Aorta (tissue), 5 donors: ENCODE measurements around the gene CDHR1. TPM values are rescaled to one million over a fixed set of nuclear protein-coding genes. Genes with fewer than 3 reads are reported as not detected.

Source experiments
- ATAC-seq: fragments of 200-7000 bp; cut with Tn5 transposase; one replicate; pipeline ENCODE4 v1.9.1; 2022; ENCODE audit warnings: moderate library complexity; ENCODE audit not compliant: low FRiP score
- DNase-seq, 2 donors: peaks; one replicate each; pipeline ENCODE4 v3.0.0-alpha.2; 2020
- H3K27ac ChIP-seq, 2 donors: one replicate each; pipeline ENCODE4 v1.5.1; 2013; ENCODE audit warnings: low read length in 2 of 2, mild to moderate bottlenecking in 2 of 2, moderate library complexity in 2 of 2, control low read depth in 1 of 2, inconsistent platforms in 1 of 2, low read depth in 1 of 2
- H3K27me3 ChIP-seq, 2 donors: one replicate each; pipeline ENCODE4 v1.6.1; 2013; ENCODE audit warnings: control low read depth in 1 of 2, low read length in 1 of 2, mild to moderate bottlenecking in 1 of 2, moderate library complexity in 1 of 2; ENCODE audit not compliant: insufficient read depth in 2 of 2, control insufficient read depth in 1 of 2
- H3K36me3 ChIP-seq, 2 donors: one replicate each; pipeline ENCODE4 v1.6.1; 2013; ENCODE audit warnings: control low read depth in 1 of 2, low read length in 1 of 2, mild to moderate bottlenecking in 1 of 2; ENCODE audit not compliant: insufficient read depth in 2 of 2, control insufficient read depth in 1 of 2
- H3K4me1 ChIP-seq, 2 donors: one replicate each; pipeline ENCODE4 v1.6.1; 2013; ENCODE audit warnings: low read length in 2 of 2, control low read depth in 1 of 2, mild to moderate bottlenecking in 1 of 2, moderate library complexity in 1 of 2; ENCODE audit not compliant: insufficient read depth in 2 of 2, control insufficient read depth in 1 of 2
- H3K4me3 ChIP-seq, 2 donors: one replicate each; pipeline ENCODE4 v1.5.1; 2013; ENCODE audit warnings: low read length in 2 of 2, control low read depth in 1 of 2, mild to moderate bottlenecking in 1 of 2
- H3K9me3 ChIP-seq: one replicate; pipeline ENCODE4 v1.6.1; 2013; ENCODE audit warnings: mild to moderate bottlenecking, low read length; ENCODE audit not compliant: control insufficient read depth
- WGBS, 2 donors: extraction: QIAGEN DNeasy Blood & Tissue Kit; methylation state at CpG; one replicate each; pipeline ENCODE4 v1.1.7; 2013; 5-methylcytosine and 5-hydroxymethylcytosine counted together
- intact Hi-C, 2 donors: fragments of 100-400 bp; cut with DNase I; formaldehyde crosslinking; loops; one replicate each; pipeline versions ENCODE4 v1.14.2 to v1.15.0; 2022
- polyA plus RNA-seq, 2 donors: library from polyadenylated mRNA; stranded (reverse); fragments of 200-250 nt; gene quantifications; one replicate each; pipeline ENCODE4 v1.2.3, GENCODE V29; 2013
- total RNA-seq, 2 donors: library from RNA; stranded (reverse); fragmentation: NEBNext Ultra II Directional; extraction: Animal tissue kit (Norgen Biotek cat#: 25700); gene quantifications; one replicate each; pipeline ENCODE4 v1.2.1, GENCODE V29; 2021
- donor health status: healthy with polysubstance abuse.
- donor health status: Bipolar disorder and iron deficiency.
- donor health status: DM: no; HTN: no; CAD: no.
- donor health status: DM: no; HTN: no; CAD: no.
- donor health status: DM: yes; HTN: yes; CAD: no.

CDHR1 gene
- total and polyA plus RNA-seq, 4 donors: 0.32 to 0.42 TPM; not detected in 2

- no peaks in the 10 kb centered on the region for H3K4me1 ChIP-seq
- intact Hi-C loops: no loop called here
- 71 to 75% methylated on average over 3 of the region's 3 CpGs for WGBS, 2 donors
- H3K27ac ChIP-seq: no peak overlapping the region
- H3K9me3 ChIP-seq: peaks cover 2% of the 10 kb centered on the region
- peaks cover 0 to 1% of the 10 kb centered on the region in 2 donors for H3K27me3 ChIP-seq
- DNase-seq (no peak), ATAC-seq (no peak)
- H3K4me3 ChIP-seq: no peak overlapping the region
- no peaks in the 10 kb centered on the region for H3K36me3 ChIP-seq
Measured at GRCh38 chr10:84226616-84227015, 32.3 kb downstream of the CDHR1 start.

- H3K9me3 ChIP-seq: peaks cover 4% of the 10 kb centered on the region
- WGBS, 2 donors: 67 to 71% methylated on average over 4 of the region's 4 CpGs
- no peaks in the 10 kb centered on the region for H3K36me3 ChIP-seq
- no peak for ATAC-seq
- no peak overlapping the region for H3K4me3 ChIP-seq
- no peak for DNase-seq
- H3K4me1 ChIP-seq: no peaks in the 10 kb centered on the region
- H3K27me3 ChIP-seq: peaks cover 0 to 1% of the 10 kb centered on the region in 2 donors
- H3K27ac ChIP-seq: no peak overlapping the region
- intact Hi-C loops: no loop called here
Measured at GRCh38 chr10:84227810-84228209, 33.5 kb downstream of the CDHR1 start.

- no peaks in the 10 kb centered on the region for H3K36me3 ChIP-seq
- whole genome bisulfite sequencing, 2 donors: 3 to 6% methylated on average over 1 of the region's 1 CpG
- no peak for DNase-seq
- H3K27me3 ChIP-seq: peaks cover 0 to 1% of the 10 kb centered on the region in 2 donors
- H3K4me3 ChIP-seq: no peak overlapping the region
- no peaks in the 10 kb centered on the region for H3K4me1 ChIP-seq
- ATAC-seq: no peak
- peaks cover 2% of the 10 kb centered on the region for H3K9me3 ChIP-seq
- no peak overlapping the region for H3K27ac ChIP-seq
- intact Hi-C loops: no loop called here
Measured at GRCh38 chr10:84230359-84230758, 36.0 kb downstream of the CDHR1 start.

GRCh38 chr10:84232376-84232775 is 38.0 kb downstream of the CDHR1 start:
- no peaks in the 10 kb centered on the region for H3K4me1 ChIP-seq
- DNase-seq (no peak), ATAC-seq (peak; percentile 28)
- intact Hi-C loops: no loop called here
- H3K9me3 ChIP-seq: peaks cover 2% of the 10 kb centered on the region
- H3K27me3 ChIP-seq: peaks cover 0 to 1% of the 10 kb centered on the region in 2 donors
- no peak overlapping the region for H3K27ac ChIP-seq
- no peak overlapping the region for H3K4me3 ChIP-seq
- 84 to 85% methylated on average over 10 of the region's 10 CpGs for WGBS, 2 donors
- no peaks in the 10 kb centered on the region for H3K36me3 ChIP-seq

- Histone ChIP-seq H3K27ac (no peak overlapping the region), H3K4me3 (no peak overlapping the region), H3K36me3 (no peaks in the 10 kb centered on the region), H3K27me3 (no peaks in the 10 kb centered on the region), H3K4me1 (no peaks in the 10 kb centered on the region), H3K9me3 (peaks cover 2% of the 10 kb centered on the region)
- DNase-seq (no peak), ATAC-seq (no peak)
- 46 to 58% methylated on average over 4 of the region's 4 CpGs for WGBS, 2 donors
- intact Hi-C loops: no loop called here
Measured at GRCh38 chr10:84233940-84234339, 39.6 kb downstream of the CDHR1 start.

- no peak overlapping the region for H3K27ac ChIP-seq
- peaks cover 2% of the 10 kb centered on the region for H3K9me3 ChIP-seq
- H3K36me3 ChIP-seq: no peaks in the 10 kb centered on the region
- intact Hi-C loops: no loop called here
- 70 to 80% methylated on average over 4 of the region's 4 CpGs for WGBS, 2 donors
- no peak overlapping the region for H3K4me3 ChIP-seq
- DNase-seq (no peak), ATAC-seq (no peak)
- no peaks in the 10 kb centered on the region for H3K27me3 ChIP-seq
- no peaks in the 10 kb centered on the region for H3K4me1 ChIP-seq
Measured at GRCh38 chr10:84234479-84234878, 40.1 kb downstream of the CDHR1 start.

- intact Hi-C loops: no loop called here
Measured at GRCh38 chr10:84235096-84235495, 40.8 kb downstream of the CDHR1 start.

GRCh38 chr10:84236807-84237198 is 42.5 kb downstream of the CDHR1 start:
- Histone ChIP-seq H3K27me3 (no peaks in the 10 kb centered on the region), H3K27ac (no peak overlapping the region), H3K4me1 (no peaks in the 10 kb centered on the region), H3K4me3 (no peak overlapping the region), H3K36me3 (no peaks in the 10 kb centered on the region), H3K9me3 (peaks cover 1% of the 10 kb centered on the region)
- no peak for ATAC-seq
- intact Hi-C loops: no loop called here
- DNase-seq: no peak
- WGBS, 2 donors: 86 to 87% methylated on average over 6 of the region's 6 CpGs

More at GRCh38 chr10:84235096-84235495, 40.8 kb downstream of the CDHR1 start:
- Histone ChIP-seq H3K4me1 (no peaks in the 10 kb centered on the region), H3K36me3 (no peaks in the 10 kb centered on the region), H3K27ac (no peak overlapping the region), H3K9me3 (peaks cover 2% of the 10 kb centered on the region), H3K4me3 (no peak overlapping the region), H3K27me3 (no peaks in the 10 kb centered on the region)
- 79 to 82% methylated on average over 4 of the region's 4 CpGs for WGBS, 2 donors
- no peak for DNase-seq
- ATAC-seq: no peak

- H3K4me1 ChIP-seq: no peaks in the 10 kb centered on the region
- 40 to 41% methylated on average over 51 to 52 of the region's 52 CpGs for WGBS, 2 donors
- H3K36me3 ChIP-seq: no peaks in the 10 kb centered on the region
- no peaks in the 10 kb centered on the region for H3K27me3 ChIP-seq
- intact Hi-C loops: no loop called here
- DNase-seq (no peak), ATAC-seq (no peak)
- H3K9me3 ChIP-seq: no peaks in the 10 kb centered on the region
- H3K4me3 ChIP-seq: no peak overlapping the region
- no peak overlapping the region for H3K27ac ChIP-seq
Measured at GRCh38 chr10:84237199-84238051, 43.1 kb downstream of the CDHR1 start.
